Muscle of arm (tissue), 12 donors: ENCODE data around the gene ELOVL1. TPM values are rescaled to one million over a fixed set of nuclear protein-coding genes. Genes with fewer than 3 reads are reported as not detected.

Source experiments
- polyA plus RNA-seq, 12 donors: library from polyadenylated mRNA; unstranded; fragments of 120-200 nt; gene quantifications; one replicate each; pipeline ENCODE4 v1.2.1, GENCODE V29; 2013; ENCODE audit not compliant: insufficient read length in 12 of 12

ELOVL1 gene
- polyA plus RNA-seq, 12 donors, result 27.1 to 53.8 (median 36.8) TPM; not detected in 1

Other genes with a start within 250 kb of the ELOVL1 start
- 10 to 100 TPM in 11 of 12 donors, not detected in 1; 29.3 to 49.3 (median 35.4) TPM for gene EBNA1BP2, start 195.7 kb downstream of the ELOVL1 start, polyA plus RNA-seq
- 1 to 10 TPM in 1 of 12 donors, under 1 TPM in 8, not detected in 3; 0.12 to 1.5 (median 0.27) TPM for gene CFAP57, start 195.7 kb downstream of the ELOVL1 start, polyA plus RNA-seq
- gene TMEM125, start 98.0 kb downstream of the ELOVL1 start, polyA plus RNA-seq, result 1 to 10 TPM in 1 of 12 donors, under 1 TPM in 3, not detected in 8; 0.08 to 1.1 (median 0.64) TPM
- 10 to 100 TPM in 1 of 12 donors, 1 to 10 TPM in 1, under 1 TPM in 3, not detected in 7; 0.21 to 15.7 (median 0.53) TPM for gene C1orf210, start 82.4 kb downstream of the ELOVL1 start, polyA plus RNA-seq
- 10 to 100 TPM in 11 of 12 donors, not detected in 1; 37.4 to 53.1 (median 40.9) TPM for gene TIE1, start 67.0 kb downstream of the ELOVL1 start, polyA plus RNA-seq
- under 1 TPM in 7 of 12 donors, not detected in 5; 0.14 to 0.91 (median 0.26) TPM for gene MPL, start 30.2 kb downstream of the ELOVL1 start, polyA plus RNA-seq
- 10 to 100 TPM in 11 of 12 donors, not detected in 1; 10.4 to 28.5 (median 15.4) TPM for gene CDC20, start 9.0 kb downstream of the ELOVL1 start, polyA plus RNA-seq
- 10 to 100 TPM in 11 of 12 donors, not detected in 1; 17.0 to 35.2 (median 27.0) TPM for gene MED8, start 21.8 kb upstream of the ELOVL1 start, polyA plus RNA-seq
- gene SZT2, start 21.9 kb upstream of the ELOVL1 start, polyA plus RNA-seq, result 10 to 100 TPM in 11 of 12 donors, not detected in 1; 11.1 to 28.1 (median 15.4) TPM
- gene HYI, start 85.9 kb upstream of the ELOVL1 start, polyA plus RNA-seq, result 10 to 100 TPM in 11 of 12 donors, not detected in 1; 14.5 to 36.8 (median 20.7) TPM
- gene PTPRF, start 162.9 kb upstream of the ELOVL1 start, polyA plus RNA-seq, result 10 to 100 TPM in 11 of 12 donors, not detected in 1; 14.2 to 92.2 (median 19.1) TPM